Parathyroid adenoma (tissue), 2 donors: ENCODE results near the gene CHST12.

ENCODE experiments used
- H2AFZ ChIP-seq: fragments of 300-600 bp; sonication (generic); one replicate; pipeline ENCODE4 v1.7.0; 2017; ENCODE audit warnings: antibody characterized with exemption, mild to moderate bottlenecking
- H3K27ac ChIP-seq: fragments of 300-600 bp; sonication (generic); one replicate; pipeline ENCODE4 v1.7.0; 2017
- H3K27me3 ChIP-seq: fragments of 300-600 bp; sonication (generic); one replicate; pipeline ENCODE4 v1.7.0; 2017; ENCODE audit warnings: low read length; ENCODE audit not compliant: control insufficient read depth, insufficient read depth
- H3K36me3 ChIP-seq: fragments of 300-600 bp; sonication (generic); one replicate; pipeline ENCODE4 v1.7.0; 2017; ENCODE audit warnings: low read length; ENCODE audit not compliant: control insufficient read depth, insufficient read depth
- H3K4me1 ChIP-seq: fragments of 300-600 bp; sonication (generic); one replicate; pipeline ENCODE4 v1.7.0; 2017; ENCODE audit warnings: control low read depth
- H3K4me2 ChIP-seq: fragments of 300-600 bp; sonication (generic); one replicate; pipeline ENCODE4 v1.7.0; 2017; ENCODE audit warnings: low read length
- H3K4me3 ChIP-seq: fragments of 300-600 bp; sonication (generic); one replicate; pipeline ENCODE4 v1.7.0; 2017; ENCODE audit warnings: low read depth, low read length
- H3K79me2 ChIP-seq: fragments of 300-600 bp; sonication (generic); one replicate; pipeline ENCODE4 v1.7.0; 2017; ENCODE audit warnings: control low read depth
- H3K9ac ChIP-seq: fragments of 300-600 bp; sonication (generic); one replicate; pipeline ENCODE4 v1.7.0; 2017; ENCODE audit warnings: mild to moderate bottlenecking
- H3K9me3 ChIP-seq: fragments of 300-600 bp; sonication (generic); one replicate; pipeline ENCODE4 v1.7.0; 2017; ENCODE audit warnings: low read length; ENCODE audit not compliant: control insufficient read depth
- CTCF ChIP-seq: fragments of 300-600 bp; sonication (generic); IDR thresholded peaks from one replicate; pipeline ENCODE4 v1.7.0; 2017; ENCODE audit warnings: antibody characterized with exemption, mild to moderate bottlenecking
- donor health status: primary hyperparathyroidism.

The CHST12 gene

DNA sequence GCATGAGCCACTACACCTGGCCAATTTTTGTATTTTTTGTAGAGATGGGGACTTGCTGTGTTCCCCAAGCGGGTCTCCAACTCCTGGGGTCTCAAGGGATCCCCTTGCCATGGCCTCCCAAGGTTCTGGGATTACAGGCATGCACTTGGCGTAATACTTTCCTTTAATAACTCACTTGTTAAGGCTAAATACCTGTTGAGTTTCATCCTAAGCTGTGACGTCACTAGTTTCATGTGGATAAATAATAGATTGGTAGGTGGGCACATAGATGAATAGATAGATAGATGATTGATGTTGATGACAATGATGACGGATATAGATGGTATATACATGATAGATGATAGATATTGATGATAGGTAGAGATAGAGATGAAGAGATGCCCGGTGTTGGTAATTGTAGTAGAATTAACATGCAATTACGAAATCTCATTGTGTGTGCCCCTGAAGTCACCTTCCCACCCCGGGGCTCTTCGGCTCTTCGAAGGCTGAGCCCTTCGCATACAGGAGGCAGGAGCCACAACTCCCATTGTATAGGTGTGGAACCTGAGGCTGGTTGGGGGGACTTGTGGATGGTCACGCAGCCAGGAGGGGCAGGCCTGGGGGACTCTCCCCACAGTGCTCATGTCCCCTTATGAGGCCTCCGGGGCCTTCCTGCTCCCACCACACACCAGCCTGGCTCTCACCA is 70.2 kb downstream of the CHST12 start:
- Histone ChIP-seq H3K4me2 (no peak overlapping the region), H3K9me3 (no peaks in the 10 kb centered on the region), H3K4me3 (no peak overlapping the region), H3K79me2 (no peaks in the 10 kb centered on the region), H3K4me1 (peaks cover 6% of the 10 kb centered on the region), H3K27ac (no peak overlapping the region), H3K27me3 (peaks cover 9% of the 10 kb centered on the region), H2AFZ (no peak overlapping the region), H3K9ac (no peak overlapping the region), H3K36me3 (no peaks in the 10 kb centered on the region)
- no peak for TF ChIP-seq CTCF

DNA sequence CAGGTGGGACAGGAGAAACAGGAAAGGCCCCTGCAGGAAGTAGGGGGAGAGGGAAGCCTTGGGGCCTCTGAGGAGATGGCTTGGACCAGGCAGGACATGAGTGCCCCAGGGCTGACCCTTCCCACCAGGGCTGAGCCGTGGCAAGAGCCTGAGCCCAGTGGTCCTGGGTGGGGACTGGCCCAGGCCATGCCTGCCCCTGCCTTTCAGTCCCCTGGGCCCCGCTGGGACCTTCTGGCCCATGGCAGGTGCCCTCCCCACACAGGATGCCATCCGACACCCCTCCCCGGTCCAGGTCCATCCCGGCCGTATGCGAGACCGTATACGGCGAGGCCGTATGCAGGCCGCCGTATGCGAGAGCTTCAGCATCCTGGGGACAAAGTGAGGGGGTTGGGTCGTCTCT is 70.8 kb downstream of the CHST12 start:
- no peak overlapping the region for H3K9ac ChIP-seq
- no peak for TF ChIP-seq CTCF
- no peak overlapping the region for H3K4me2 ChIP-seq
- H3K27ac ChIP-seq, result no peak overlapping the region
- peaks cover 9% of the 10 kb centered on the region for H3K27me3 ChIP-seq
- no peaks in the 10 kb centered on the region for H3K79me2 ChIP-seq
- H2AFZ ChIP-seq, result no peak overlapping the region
- H3K4me3 ChIP-seq, result no peak overlapping the region
- H3K4me1 ChIP-seq, result peaks cover under 1% of the 10 kb centered on the region
- no peaks in the 10 kb centered on the region for H3K36me3 ChIP-seq
- no peaks in the 10 kb centered on the region for H3K9me3 ChIP-seq

DNA sequence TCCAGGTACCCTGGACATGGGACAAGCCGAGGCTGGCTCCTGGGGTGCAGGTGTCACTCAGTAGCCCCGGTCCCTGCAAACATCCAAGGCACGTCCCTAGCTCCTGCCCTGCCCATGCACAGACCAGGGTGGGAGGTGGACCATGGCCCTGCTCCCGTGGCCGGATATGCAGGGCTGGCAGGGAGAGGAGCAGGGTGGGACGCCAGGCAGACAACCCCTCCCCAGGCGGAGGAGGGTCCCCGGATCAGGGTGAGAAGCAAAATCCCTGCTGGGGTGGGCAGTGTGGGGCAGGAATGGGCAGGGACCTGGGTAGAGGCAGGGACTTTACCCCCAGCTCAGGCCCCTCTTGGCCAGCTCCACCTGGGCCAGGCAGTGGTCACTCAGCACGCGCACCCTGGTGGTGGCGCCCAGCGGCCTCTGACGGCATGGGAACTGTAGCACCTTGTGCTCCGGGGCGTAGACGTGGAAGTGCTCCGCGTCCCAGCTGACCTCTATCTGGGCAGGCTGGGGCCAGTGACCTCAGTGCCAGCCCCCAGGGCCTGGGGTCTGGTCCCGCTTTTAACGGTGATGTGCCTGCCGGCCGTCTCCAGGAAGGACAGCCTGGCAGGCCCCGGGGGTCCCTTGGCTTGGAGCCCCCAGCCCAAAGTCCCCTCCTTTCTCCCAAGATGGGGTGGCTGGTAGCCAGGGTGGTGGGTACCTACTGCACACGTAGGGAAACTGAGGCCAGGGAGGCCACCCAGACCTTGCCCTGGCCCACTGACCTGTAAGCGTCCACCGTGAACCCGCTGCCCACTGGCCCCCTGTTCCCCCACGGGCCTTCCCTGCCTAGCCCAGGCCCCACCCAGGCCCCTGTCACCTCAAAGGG is 71.6 kb downstream of the CHST12 start:
- peaks cover 9% of the 10 kb centered on the region for H3K27me3 ChIP-seq
- H3K9ac ChIP-seq, result no peak overlapping the region
- no peak overlapping the region for H3K4me2 ChIP-seq
- no peaks in the 10 kb centered on the region for H3K9me3 ChIP-seq
- H3K4me1 ChIP-seq, result no peaks in the 10 kb centered on the region
- no peak overlapping the region for H2AFZ ChIP-seq
- H3K4me3 ChIP-seq, result no peak overlapping the region
- TF ChIP-seq CTCF, result no peak
- H3K36me3 ChIP-seq, result no peaks in the 10 kb centered on the region
- no peak overlapping the region for H3K27ac ChIP-seq
- H3K79me2 ChIP-seq, result no peaks in the 10 kb centered on the region

GRCh38 chr7:2475678-2476015 is 72.2 kb downstream of the CHST12 start:
- Histone ChIP-seq H3K9ac (no peak overlapping the region), H2AFZ (no peak overlapping the region), H3K4me1 (no peaks in the 10 kb centered on the region), H3K4me2 (no peak overlapping the region), H3K79me2 (no peaks in the 10 kb centered on the region), H3K4me3 (no peak overlapping the region), H3K9me3 (no peaks in the 10 kb centered on the region), H3K27me3 (peaks cover 9% of the 10 kb centered on the region), H3K36me3 (no peaks in the 10 kb centered on the region), H3K27ac (no peak overlapping the region)
- TF ChIP-seq CTCF, result no peak
